Cardiac fibroblast (primary cell): Measurements from ENCODE around the gene BNIP3.

Experiments
- DNase-seq, 2 donors: peaks; one replicate each; pipeline versions ENCODE4 v3.0.0 to v3.0.0-alpha.2; 2010; ENCODE audit warnings: low read depth in 2 of 2
- H3K4me3 ChIP-seq, 2 donors: replicated peaks in 1 of 2; 1 replicate in 1 of 2; 2 replicates in 1 of 2; pipeline ENCODE4 v1.5.1; 2011; ENCODE audit warnings: low read depth in 2 of 2, low read length in 2 of 2, mild to moderate bottlenecking in 2 of 2, moderate library complexity in 1 of 2
- TF ChIP-seq, protein P1 (sequence below): IDR thresholded peaks from one replicate; pipeline ENCODE4 v1.5.1; 2011; ENCODE audit warnings: low read depth, mild to moderate bottlenecking, low read length, inconsistent platforms

BNIP3 gene

DNA sequence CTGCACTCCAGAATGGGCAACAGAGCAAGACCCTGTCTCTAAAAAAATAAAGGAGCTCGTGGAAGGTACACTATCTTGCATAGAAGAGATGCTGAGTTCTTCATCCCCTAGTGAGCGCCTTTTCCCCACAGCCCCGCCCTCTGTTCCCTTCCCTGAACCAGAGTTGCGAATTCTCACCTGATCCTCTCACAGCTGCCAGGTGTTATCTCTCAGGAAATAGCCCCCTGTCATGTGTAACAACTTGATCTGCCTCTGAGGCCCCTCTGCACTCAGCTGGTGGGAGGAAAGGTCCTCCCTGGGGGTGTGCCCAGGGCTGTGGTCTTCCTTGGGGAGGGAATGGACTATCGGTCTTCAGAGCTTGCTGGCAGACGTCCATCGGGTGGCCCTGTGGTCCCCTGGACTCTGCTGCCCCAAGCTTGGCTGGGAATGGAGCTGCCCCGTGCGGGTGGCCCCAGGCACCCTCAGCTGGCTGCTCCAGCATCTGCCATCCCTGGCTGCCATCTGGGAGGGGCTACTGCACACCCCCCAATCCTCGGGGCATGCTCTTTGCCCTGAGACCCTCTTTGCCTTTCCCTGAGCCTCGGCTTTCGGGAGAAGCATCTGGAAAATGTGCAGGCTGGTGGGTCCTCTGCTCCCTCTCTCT is 21.7 kb upstream of the BNIP3 start:
- TF ChIP-seq, protein P1, sequence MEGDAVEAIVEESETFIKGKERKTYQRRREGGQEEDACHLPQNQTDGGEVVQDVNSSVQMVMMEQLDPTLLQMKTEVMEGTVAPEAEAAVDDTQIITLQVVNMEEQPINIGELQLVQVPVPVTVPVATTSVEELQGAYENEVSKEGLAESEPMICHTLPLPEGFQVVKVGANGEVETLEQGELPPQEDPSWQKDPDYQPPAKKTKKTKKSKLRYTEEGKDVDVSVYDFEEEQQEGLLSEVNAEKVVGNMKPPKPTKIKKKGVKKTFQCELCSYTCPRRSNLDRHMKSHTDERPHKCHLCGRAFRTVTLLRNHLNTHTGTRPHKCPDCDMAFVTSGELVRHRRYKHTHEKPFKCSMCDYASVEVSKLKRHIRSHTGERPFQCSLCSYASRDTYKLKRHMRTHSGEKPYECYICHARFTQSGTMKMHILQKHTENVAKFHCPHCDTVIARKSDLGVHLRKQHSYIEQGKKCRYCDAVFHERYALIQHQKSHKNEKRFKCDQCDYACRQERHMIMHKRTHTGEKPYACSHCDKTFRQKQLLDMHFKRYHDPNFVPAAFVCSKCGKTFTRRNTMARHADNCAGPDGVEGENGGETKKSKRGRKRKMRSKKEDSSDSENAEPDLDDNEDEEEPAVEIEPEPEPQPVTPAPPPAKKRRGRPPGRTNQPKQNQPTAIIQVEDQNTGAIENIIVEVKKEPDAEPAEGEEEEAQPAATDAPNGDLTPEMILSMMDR: no peak
- H3K4me3 ChIP-seq: no peak overlapping the region
- DNase-seq: no peak

DNA sequence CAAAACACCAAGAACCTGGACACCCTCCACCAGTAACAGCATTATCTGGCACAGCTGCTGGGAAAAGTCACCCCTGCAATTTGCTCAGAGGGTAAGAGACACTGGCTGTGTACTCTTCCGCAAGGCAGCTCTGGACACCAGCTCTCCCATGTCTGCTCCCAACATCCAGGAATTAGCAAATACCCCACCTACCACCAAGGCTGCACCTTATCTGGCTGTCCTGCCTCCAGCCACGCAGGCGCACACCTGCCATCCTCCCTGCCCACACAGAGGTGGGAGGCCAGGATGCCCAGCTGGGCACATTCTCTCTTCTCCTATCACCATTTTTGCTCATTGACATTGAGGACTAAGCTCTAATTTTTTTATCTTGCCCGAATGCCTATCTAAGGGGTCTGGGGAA is 20.3 kb upstream of the BNIP3 start:
- H3K4me3 ChIP-seq: no peak overlapping the region
- DNase-seq: no peak
- TF ChIP-seq, protein P1: no peak

DNA sequence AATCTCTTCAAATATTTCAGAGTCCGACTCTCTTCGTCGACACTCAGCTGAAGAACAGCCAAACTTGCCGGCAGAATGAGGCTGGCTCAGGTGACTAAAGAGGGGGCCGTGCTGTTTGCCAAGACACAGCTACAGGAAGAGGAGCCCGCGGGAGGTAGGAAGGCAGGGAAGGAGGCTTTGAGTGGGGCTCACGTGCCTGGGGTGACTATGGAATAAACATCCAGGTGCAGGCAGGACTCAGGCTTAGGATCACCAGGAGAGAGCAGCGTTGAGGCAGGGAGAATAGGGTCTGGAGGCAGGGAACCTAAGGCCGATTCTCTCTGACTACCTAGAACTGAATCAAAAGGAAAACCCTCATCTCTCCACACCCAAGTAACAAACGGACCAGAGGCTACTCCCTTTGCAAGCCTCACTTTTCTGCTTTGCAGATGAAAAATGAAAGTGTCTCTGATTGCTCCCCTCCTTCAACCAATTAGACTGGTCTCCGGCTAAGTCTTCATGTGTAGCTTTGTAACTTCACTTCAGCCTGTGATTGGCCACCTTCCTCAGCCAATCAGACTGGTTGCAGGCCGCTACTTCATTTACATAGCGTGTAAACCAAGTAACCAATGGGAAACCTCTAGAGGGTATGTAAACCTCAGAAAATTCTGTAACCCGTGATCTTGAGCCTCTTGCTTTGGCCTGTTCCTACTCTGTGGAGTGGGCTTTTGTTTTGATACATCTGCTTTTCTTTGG is 19.7 kb upstream of the BNIP3 start:
- H3K4me3 ChIP-seq: no peak overlapping the region
- DNase-seq: peak; percentile 69

DNA sequence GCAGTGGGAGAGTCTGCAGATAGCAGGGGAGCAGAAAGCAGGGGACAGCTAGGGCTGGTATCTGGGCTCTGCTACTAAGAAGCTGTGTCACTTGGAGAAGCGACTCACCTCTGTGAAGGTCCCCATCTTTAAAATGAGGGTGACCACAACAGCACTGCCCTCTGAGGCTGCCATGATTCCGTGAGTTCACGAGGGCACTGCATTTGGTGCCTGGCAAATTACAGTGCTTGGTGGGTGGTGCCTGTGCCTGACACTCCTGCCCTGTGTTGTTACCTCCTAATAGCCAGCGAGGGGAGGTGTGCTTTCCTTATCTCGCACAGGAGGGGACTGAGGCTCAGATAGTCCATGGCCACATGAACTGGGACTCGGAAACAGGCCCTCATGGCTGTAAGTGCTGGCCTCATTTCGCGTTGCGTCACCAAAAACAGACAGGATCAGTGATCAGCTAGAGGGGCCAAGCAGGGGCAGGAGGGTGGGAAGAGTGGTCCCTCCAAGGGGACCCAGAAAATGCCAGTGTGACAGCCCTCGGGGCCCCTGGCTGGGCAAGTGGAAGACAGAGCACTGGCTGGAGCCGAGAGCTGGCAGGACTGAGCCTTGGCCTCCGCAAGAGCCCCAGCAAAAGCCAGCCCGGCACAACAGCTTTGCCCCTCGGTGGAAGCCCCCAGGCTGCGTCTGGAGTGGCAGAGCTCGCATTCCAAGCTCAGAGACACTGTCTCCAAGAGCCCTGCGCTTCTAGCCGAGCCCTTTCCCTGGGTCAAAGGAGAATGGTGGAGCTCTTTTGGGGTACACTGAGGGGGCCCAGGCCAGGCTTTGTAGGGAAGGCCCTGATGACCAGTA is 17.3 kb upstream of the BNIP3 start:
- DNase-seq: no peak
- H3K4me3 ChIP-seq: no peak overlapping the region
- TF ChIP-seq, protein P1: no peak

More for the DNA sequence above, 19.7 kb upstream of the BNIP3 start:
- TF ChIP-seq, protein P1: no peak

DNA sequence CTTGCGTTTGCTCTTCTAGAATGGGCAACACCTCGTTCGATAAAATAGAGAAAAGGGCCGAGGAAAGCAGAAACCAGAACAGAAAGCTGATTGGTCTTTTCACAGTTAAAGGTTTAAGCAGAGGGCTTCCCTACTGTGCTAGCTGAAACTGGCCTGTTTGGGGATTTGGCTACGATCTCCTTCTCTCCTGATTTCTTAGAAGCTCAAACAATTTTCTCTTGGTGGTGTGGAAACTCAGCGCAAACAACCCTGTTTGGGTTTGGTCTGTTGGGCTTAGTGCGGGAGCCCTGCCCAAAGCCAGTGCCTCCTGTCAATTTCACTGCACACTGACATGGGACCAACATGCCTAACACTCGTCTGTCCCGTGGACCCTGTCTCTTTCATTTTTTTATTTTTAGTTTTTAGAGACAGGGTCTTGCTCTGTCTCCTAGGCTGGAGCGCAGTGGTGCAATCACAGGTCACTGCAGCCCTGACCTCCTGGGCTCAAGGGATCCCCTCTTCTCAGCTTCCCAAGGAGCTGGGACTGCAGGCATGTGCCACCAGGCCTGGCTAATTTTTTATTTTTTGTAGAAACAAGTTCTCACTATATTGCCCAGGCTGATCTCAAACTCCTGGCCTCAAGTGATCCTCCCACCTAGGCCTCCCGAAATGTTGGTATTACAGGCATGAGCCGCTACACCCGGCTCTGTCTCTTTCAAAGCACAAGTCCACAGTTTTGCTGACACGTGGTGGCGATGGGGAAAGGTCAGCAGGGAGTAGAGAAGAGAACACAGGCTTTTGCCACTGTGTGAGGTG is 16.5 kb upstream of the BNIP3 start:
- no peak overlapping the region for H3K4me3 ChIP-seq
- TF ChIP-seq, protein P1: no peak
- DNase-seq: no peak

DNA sequence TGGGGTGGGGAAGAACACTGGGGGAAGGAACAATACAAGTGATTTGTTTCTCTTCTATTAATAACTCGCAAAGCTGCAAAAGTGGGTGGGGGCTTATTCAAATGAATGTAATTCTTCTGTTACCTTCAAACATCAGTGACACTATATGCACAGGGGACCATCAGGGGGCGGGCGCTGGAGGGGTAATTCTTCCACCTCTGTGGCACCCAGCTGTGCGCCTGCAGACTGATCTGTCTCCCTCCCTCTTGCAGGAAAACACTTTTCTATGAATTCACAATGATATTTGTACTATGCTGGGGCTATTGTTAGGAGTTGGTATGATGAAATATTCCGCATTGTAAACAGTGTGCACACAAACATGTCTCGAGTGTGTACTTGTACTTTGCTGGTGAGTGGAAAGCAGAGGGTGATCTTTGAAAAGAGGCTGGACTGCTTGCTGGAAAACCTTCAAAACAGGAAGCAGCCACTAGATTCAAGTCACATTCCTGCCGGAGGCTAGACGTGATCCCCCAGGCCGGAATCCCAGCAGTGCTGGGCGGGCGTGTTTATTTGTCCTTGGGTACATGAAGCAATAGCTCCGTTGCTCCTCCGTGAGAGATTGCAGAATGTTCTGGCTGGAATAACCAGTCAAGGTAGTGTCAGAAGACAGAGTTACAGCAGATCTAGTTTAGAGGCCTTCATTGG is 15.8 kb upstream of the BNIP3 start:
- H3K4me3 ChIP-seq: no peak overlapping the region
- DNase-seq: peak; percentile 86 to 90
- TF ChIP-seq, protein P1: no peak
